Liver (tissue), 3 donors: ENCODE measurements around the gene OR2T33.
"Not testable (repeated sequence)": the region's sequence is repeated elsewhere in the genome, so short reads cannot be mapped to it uniquely, and the experiment has no call there.

ENCODE experiments used
- EGR1 ChIP-seq, 2 donors: IDR thresholded peaks; 2 replicates each; pipeline ENCODE4 v1.6.1; 2016 to 2018; ENCODE audit warnings: antibody characterized with exemption in 2 of 2, low read depth in 2 of 2
- GABPA ChIP-seq, 2 donors: IDR thresholded peaks in 1 of 2; conservative IDR thresholded peaks in 1 of 2; 2 replicates each; pipeline ENCODE4 v1.6.1; 2016; ENCODE audit warnings: antibody characterized with exemption in 2 of 2, mild to moderate bottlenecking in 1 of 2, moderate library complexity in 1 of 2
- HNF4A ChIP-seq, 2 donors: conservative IDR thresholded peaks; 2 replicates each; pipeline ENCODE4 v1.6.1; 2016; ENCODE audit warnings: antibody characterized with exemption in 2 of 2, mild to moderate bottlenecking in 2 of 2
- HNF4G ChIP-seq: IDR thresholded peaks from 2 replicates; pipeline ENCODE4 v1.6.1; 2016; ENCODE audit warnings: antibody characterized with exemption
- JUND ChIP-seq, 2 donors: IDR thresholded peaks; 2 replicates each; pipeline ENCODE4 v1.6.1; 2016; ENCODE audit warnings: antibody characterized with exemption in 2 of 2
- RAD21 ChIP-seq, 2 donors: IDR thresholded peaks; 2 replicates each; pipeline ENCODE4 v1.6.1; 2016; ENCODE audit warnings: antibody characterized with exemption in 2 of 2, mild to moderate bottlenecking in 2 of 2
- RXRA ChIP-seq, 2 donors: IDR thresholded peaks; 2 replicates each; pipeline ENCODE4 v1.6.1; 2017 to 2018; ENCODE audit warnings: antibody characterized with exemption in 2 of 2, mild to moderate bottlenecking in 1 of 2
- SP1 ChIP-seq: IDR thresholded peaks from 2 replicates; pipeline ENCODE4 v1.6.1; 2018; ENCODE audit warnings: antibody characterized with exemption, mild to moderate bottlenecking
- TAF1 ChIP-seq: conservative IDR thresholded peaks from 2 replicates; pipeline ENCODE4 v1.6.1; 2016; ENCODE audit warnings: antibody characterized with exemption, mild to moderate bottlenecking
- YY1 ChIP-seq: IDR thresholded peaks from 2 replicates; pipeline ENCODE4 v1.6.1; 2016; ENCODE audit warnings: antibody characterized with exemption, mild to moderate bottlenecking
- TF ChIP-seq, protein P1 (sequence below): fragments of 150-350 bp; IDR thresholded peaks from 2 replicates; pipeline ENCODE4 v1.5.1; 2017; ENCODE audit warnings: improper control_type of control experiment, low read depth, low read length; ENCODE audit not compliant: missing input control
- TF ChIP-seq, protein P2 (sequence below): IDR thresholded peaks from 2 replicates; pipeline ENCODE4 v1.6.1; 2016; ENCODE audit warnings: antibody characterized with exemption
- TF ChIP-seq, protein P3 (sequence below): IDR thresholded peaks from 2 replicates; pipeline ENCODE4 v1.6.1; 2016; ENCODE audit warnings: antibody characterized with exemption
- TF ChIP-seq, protein P4 (sequence below): IDR thresholded peaks from 2 replicates; pipeline ENCODE4 v1.6.1; 2016; ENCODE audit warnings: antibody characterized with exemption, mild to moderate bottlenecking
- donor health status: healthy.
- donor health status: healthy.

DNA sequence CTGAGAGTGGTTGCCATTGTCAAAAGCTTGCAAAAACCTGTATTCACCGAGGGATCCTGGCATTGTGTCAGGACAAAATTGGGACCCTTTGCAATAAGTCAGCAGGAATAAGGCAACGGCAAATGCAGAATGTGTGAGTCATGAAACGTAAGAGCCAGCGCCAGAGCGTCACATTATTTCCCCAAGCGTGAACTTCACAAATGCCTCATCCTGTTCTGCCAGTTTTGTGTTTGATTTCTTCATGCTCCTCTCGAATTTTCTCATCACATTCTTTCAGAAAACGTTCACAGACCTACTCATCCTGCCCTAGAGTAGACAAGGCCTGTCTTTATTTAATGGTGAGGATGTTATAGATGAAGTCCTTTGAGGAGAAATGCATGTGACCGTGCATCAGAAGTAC, 27.9 kb upstream of the OR2T33 start:
- not testable (repeated sequence) for TF ChIP-seq RXRA (IDR thresholded peaks at IDR 0.05); RAD21 (IDR thresholded peaks at IDR 0.05); EGR1 (IDR thresholded peaks at IDR 0.05; ENCODE audit: low read depth in 2 of 2); YY1; TAF1; JUND (IDR thresholded peaks at IDR 0.05); SP1; HNF4A (conservative IDR thresholded peaks at IDR 0.05); GABPA (IDR thresholded peaks at IDR 0.05 in 1 of 2, conservative IDR thresholded peaks at IDR 0.05 in 1 of 2); HNF4G
- TF ChIP-seq, protein P1, sequence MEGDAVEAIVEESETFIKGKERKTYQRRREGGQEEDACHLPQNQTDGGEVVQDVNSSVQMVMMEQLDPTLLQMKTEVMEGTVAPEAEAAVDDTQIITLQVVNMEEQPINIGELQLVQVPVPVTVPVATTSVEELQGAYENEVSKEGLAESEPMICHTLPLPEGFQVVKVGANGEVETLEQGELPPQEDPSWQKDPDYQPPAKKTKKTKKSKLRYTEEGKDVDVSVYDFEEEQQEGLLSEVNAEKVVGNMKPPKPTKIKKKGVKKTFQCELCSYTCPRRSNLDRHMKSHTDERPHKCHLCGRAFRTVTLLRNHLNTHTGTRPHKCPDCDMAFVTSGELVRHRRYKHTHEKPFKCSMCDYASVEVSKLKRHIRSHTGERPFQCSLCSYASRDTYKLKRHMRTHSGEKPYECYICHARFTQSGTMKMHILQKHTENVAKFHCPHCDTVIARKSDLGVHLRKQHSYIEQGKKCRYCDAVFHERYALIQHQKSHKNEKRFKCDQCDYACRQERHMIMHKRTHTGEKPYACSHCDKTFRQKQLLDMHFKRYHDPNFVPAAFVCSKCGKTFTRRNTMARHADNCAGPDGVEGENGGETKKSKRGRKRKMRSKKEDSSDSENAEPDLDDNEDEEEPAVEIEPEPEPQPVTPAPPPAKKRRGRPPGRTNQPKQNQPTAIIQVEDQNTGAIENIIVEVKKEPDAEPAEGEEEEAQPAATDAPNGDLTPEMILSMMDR = not testable (repeated sequence)
- TF ChIP-seq, protein P2, sequence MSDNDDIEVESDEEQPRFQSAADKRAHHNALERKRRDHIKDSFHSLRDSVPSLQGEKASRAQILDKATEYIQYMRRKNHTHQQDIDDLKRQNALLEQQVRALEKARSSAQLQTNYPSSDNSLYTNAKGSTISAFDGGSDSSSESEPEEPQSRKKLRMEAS = not testable (repeated sequence)
- TF ChIP-seq, protein P3, sequence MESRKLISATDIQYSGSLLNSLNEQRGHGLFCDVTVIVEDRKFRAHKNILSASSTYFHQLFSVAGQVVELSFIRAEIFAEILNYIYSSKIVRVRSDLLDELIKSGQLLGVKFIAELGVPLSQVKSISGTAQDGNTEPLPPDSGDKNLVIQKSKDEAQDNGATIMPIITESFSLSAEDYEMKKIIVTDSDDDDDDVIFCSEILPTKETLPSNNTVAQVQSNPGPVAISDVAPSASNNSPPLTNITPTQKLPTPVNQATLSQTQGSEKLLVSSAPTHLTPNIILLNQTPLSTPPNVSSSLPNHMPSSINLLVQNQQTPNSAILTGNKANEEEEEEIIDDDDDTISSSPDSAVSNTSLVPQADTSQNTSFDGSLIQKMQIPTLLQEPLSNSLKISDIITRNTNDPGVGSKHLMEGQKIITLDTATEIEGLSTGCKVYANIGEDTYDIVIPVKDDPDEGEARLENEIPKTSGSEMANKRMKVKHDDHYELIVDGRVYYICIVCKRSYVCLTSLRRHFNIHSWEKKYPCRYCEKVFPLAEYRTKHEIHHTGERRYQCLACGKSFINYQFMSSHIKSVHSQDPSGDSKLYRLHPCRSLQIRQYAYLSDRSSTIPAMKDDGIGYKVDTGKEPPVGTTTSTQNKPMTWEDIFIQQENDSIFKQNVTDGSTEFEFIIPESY = not testable (repeated sequence)
- TF ChIP-seq, protein P4, sequence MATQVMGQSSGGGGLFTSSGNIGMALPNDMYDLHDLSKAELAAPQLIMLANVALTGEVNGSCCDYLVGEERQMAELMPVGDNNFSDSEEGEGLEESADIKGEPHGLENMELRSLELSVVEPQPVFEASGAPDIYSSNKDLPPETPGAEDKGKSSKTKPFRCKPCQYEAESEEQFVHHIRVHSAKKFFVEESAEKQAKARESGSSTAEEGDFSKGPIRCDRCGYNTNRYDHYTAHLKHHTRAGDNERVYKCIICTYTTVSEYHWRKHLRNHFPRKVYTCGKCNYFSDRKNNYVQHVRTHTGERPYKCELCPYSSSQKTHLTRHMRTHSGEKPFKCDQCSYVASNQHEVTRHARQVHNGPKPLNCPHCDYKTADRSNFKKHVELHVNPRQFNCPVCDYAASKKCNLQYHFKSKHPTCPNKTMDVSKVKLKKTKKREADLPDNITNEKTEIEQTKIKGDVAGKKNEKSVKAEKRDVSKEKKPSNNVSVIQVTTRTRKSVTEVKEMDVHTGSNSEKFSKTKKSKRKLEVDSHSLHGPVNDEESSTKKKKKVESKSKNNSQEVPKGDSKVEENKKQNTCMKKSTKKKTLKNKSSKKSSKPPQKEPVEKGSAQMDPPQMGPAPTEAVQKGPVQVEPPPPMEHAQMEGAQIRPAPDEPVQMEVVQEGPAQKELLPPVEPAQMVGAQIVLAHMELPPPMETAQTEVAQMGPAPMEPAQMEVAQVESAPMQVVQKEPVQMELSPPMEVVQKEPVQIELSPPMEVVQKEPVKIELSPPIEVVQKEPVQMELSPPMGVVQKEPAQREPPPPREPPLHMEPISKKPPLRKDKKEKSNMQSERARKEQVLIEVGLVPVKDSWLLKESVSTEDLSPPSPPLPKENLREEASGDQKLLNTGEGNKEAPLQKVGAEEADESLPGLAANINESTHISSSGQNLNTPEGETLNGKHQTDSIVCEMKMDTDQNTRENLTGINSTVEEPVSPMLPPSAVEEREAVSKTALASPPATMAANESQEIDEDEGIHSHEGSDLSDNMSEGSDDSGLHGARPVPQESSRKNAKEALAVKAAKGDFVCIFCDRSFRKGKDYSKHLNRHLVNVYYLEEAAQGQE = not testable (repeated sequence)
